Measurements from ENCODE around the gene DDR2. TPM values are rescaled to one million over a fixed set of nuclear protein-coding genes. Genes with fewer than 3 reads are reported as not detected.

Gene DDR2
- total RNA-seq, 1 experiment from 2014 or later, result 0.67 TPM

GRCh38 chr1:162632698-162633080 is 425 bp downstream of the DDR2 start:
- DNase-seq, result peak; percentile 31
- H3K36me3 ChIP-seq (ENCODE audit: insufficient read depth, low read length), result no peaks in the 10 kb centered on the region
- H3K9ac ChIP-seq (ENCODE audit: low read length), result no peak overlapping the region
- no peak overlapping the region for H2AFZ ChIP-seq (ENCODE audit: low read length)
- H3K4me2 ChIP-seq (ENCODE audit: low read depth, low read length, poor library complexity, severe bottlenecking), result no peak overlapping the region
- no peaks in the 10 kb centered on the region for H3K9me3 ChIP-seq (ENCODE audit: low read length)
- H3K79me2 ChIP-seq (ENCODE audit: low read length), result no peaks in the 10 kb centered on the region
- no peaks in the 10 kb centered on the region for H3K9me2 ChIP-seq (replicated peaks; ENCODE audit: insufficient read depth, low read length)
- no peak overlapping the region for H3K4me3 ChIP-seq (ENCODE audit: low read length)
- H4K20me1 ChIP-seq (ENCODE audit: insufficient read depth, low read depth, low read length), result no peaks in the 10 kb centered on the region
- no peaks in the 10 kb centered on the region for H3K27me3 ChIP-seq (ENCODE audit: low read length)
- H3K4me1 ChIP-seq (ENCODE audit: low read length), result no peaks in the 10 kb centered on the region
- H3K27ac ChIP-seq (ENCODE audit: low read length), result no peak overlapping the region

- H3K9me3 ChIP-seq (ENCODE audit: low read length), result no peaks in the 10 kb centered on the region
- H3K36me3 ChIP-seq (ENCODE audit: insufficient read depth, low read length), result no peaks in the 10 kb centered on the region
- peak; percentile 30 for DNase-seq
- H3K9ac ChIP-seq (ENCODE audit: low read length), result no peak overlapping the region
- H3K4me3 ChIP-seq (ENCODE audit: low read length), result no peak overlapping the region
- no peaks in the 10 kb centered on the region for H4K20me1 ChIP-seq (ENCODE audit: insufficient read depth, low read depth, low read length)
- no peak overlapping the region for H2AFZ ChIP-seq (ENCODE audit: low read length)
- no peaks in the 10 kb centered on the region for H3K27me3 ChIP-seq (ENCODE audit: low read length)
- no peak overlapping the region for H3K27ac ChIP-seq (ENCODE audit: low read length)
- H3K4me2 ChIP-seq (ENCODE audit: low read depth, low read length, poor library complexity, severe bottlenecking), result no peak overlapping the region
- no peaks in the 10 kb centered on the region for H3K4me1 ChIP-seq (ENCODE audit: low read length)
- no peaks in the 10 kb centered on the region for H3K9me2 ChIP-seq (replicated peaks; ENCODE audit: insufficient read depth, low read length)
- no peaks in the 10 kb centered on the region for H3K79me2 ChIP-seq (ENCODE audit: low read length)
These were observed 958 bp downstream of the DDR2 start for GRCh38 chr1:162633081-162633762.

- Histone ChIP-seq H3K4me2 (ENCODE audit: low read depth, low read length, poor library complexity, severe bottlenecking) (no peak overlapping the region), H3K9me2 (replicated peaks; ENCODE audit: insufficient read depth, low read length) (no peaks in the 10 kb centered on the region), H3K36me3 (ENCODE audit: insufficient read depth, low read length) (no peaks in the 10 kb centered on the region), H3K9me3 (ENCODE audit: low read length) (no peaks in the 10 kb centered on the region), H3K4me1 (ENCODE audit: low read length) (no peaks in the 10 kb centered on the region), H3K4me3 (ENCODE audit: low read length) (no peak overlapping the region), H2AFZ (ENCODE audit: low read length) (no peak overlapping the region), H3K27ac (ENCODE audit: low read length) (no peak overlapping the region), H3K27me3 (ENCODE audit: low read length) (no peaks in the 10 kb centered on the region), H4K20me1 (ENCODE audit: insufficient read depth, low read depth, low read length) (no peaks in the 10 kb centered on the region), H3K9ac (ENCODE audit: low read length) (no peak overlapping the region), H3K79me2 (ENCODE audit: low read length) (no peaks in the 10 kb centered on the region)
- DNase-seq, result peak; percentile 29
These were observed 3.2 kb downstream of the DDR2 start for GRCh38 chr1:162635418-162635817.

GRCh38 chr1:162639718-162640117 is 7.5 kb downstream of the DDR2 start:
- no peak for DNase-seq

GRCh38 chr1:162641114-162641513 is 8.8 kb downstream of the DDR2 start:
- Histone ChIP-seq H3K9me3 (ENCODE audit: low read length) (no peaks in the 10 kb centered on the region), H3K9ac (ENCODE audit: low read length) (no peak overlapping the region), H3K4me3 (ENCODE audit: low read length) (no peak overlapping the region), H2AFZ (ENCODE audit: low read length) (no peak overlapping the region), H3K27me3 (ENCODE audit: low read length) (no peaks in the 10 kb centered on the region), H3K27ac (ENCODE audit: low read length) (no peak overlapping the region), H4K20me1 (ENCODE audit: insufficient read depth, low read depth, low read length) (no peaks in the 10 kb centered on the region), H3K4me2 (ENCODE audit: low read depth, low read length, poor library complexity, severe bottlenecking) (no peak overlapping the region), H3K9me2 (replicated peaks; ENCODE audit: insufficient read depth, low read length) (no peaks in the 10 kb centered on the region), H3K79me2 (ENCODE audit: low read length) (no peaks in the 10 kb centered on the region), H3K36me3 (ENCODE audit: insufficient read depth, low read length) (no peaks in the 10 kb centered on the region), H3K4me1 (ENCODE audit: low read length) (no peaks in the 10 kb centered on the region)
- no peak for DNase-seq

More at GRCh38 chr1:162639718-162640117, 7.5 kb downstream of the DDR2 start:
- H3K79me2 ChIP-seq (ENCODE audit: low read length), result no peaks in the 10 kb centered on the region
- no peaks in the 10 kb centered on the region for H3K27me3 ChIP-seq (ENCODE audit: low read length)
- H3K4me1 ChIP-seq (ENCODE audit: low read length), result no peaks in the 10 kb centered on the region
- no peaks in the 10 kb centered on the region for H3K9me2 ChIP-seq (replicated peaks; ENCODE audit: insufficient read depth, low read length)
- no peaks in the 10 kb centered on the region for H4K20me1 ChIP-seq (ENCODE audit: insufficient read depth, low read depth, low read length)
- no peak overlapping the region for H3K27ac ChIP-seq (ENCODE audit: low read length)
- no peak overlapping the region for H3K9ac ChIP-seq (ENCODE audit: low read length)
- no peaks in the 10 kb centered on the region for H3K9me3 ChIP-seq (ENCODE audit: low read length)
- H3K4me2 ChIP-seq (ENCODE audit: low read depth, low read length, poor library complexity, severe bottlenecking), result no peak overlapping the region
- no peaks in the 10 kb centered on the region for H3K36me3 ChIP-seq (ENCODE audit: insufficient read depth, low read length)
- H2AFZ ChIP-seq (ENCODE audit: low read length), result no peak overlapping the region
- no peak overlapping the region for H3K4me3 ChIP-seq (ENCODE audit: low read length)

GRCh38 chr1:162644986-162645314 is 12.7 kb downstream of the DDR2 start:
- Histone ChIP-seq H3K9ac (ENCODE audit: low read length) (no peak overlapping the region), H3K9me2 (replicated peaks; ENCODE audit: insufficient read depth, low read length) (no peaks in the 10 kb centered on the region), H3K4me2 (ENCODE audit: low read depth, low read length, poor library complexity, severe bottlenecking) (no peak overlapping the region), H3K79me2 (ENCODE audit: low read length) (no peaks in the 10 kb centered on the region), H2AFZ (ENCODE audit: low read length) (no peak overlapping the region), H3K4me1 (ENCODE audit: low read length) (no peaks in the 10 kb centered on the region), H3K27me3 (ENCODE audit: low read length) (no peaks in the 10 kb centered on the region), H3K9me3 (ENCODE audit: low read length) (no peaks in the 10 kb centered on the region), H4K20me1 (ENCODE audit: insufficient read depth, low read depth, low read length) (no peaks in the 10 kb centered on the region), H3K27ac (ENCODE audit: low read length) (no peak overlapping the region), H3K4me3 (ENCODE audit: low read length) (no peak overlapping the region), H3K36me3 (ENCODE audit: insufficient read depth, low read length) (no peaks in the 10 kb centered on the region)
- DNase-seq, result no peak

GRCh38 chr1:162645666-162646065 is 13.4 kb downstream of the DDR2 start:
- no peaks in the 10 kb centered on the region for H3K9me2 ChIP-seq (replicated peaks; ENCODE audit: insufficient read depth, low read length)
- H3K36me3 ChIP-seq (ENCODE audit: insufficient read depth, low read length), result no peaks in the 10 kb centered on the region
- no peaks in the 10 kb centered on the region for H3K79me2 ChIP-seq (ENCODE audit: low read length)
- no peak overlapping the region for H3K9ac ChIP-seq (ENCODE audit: low read length)
- no peak overlapping the region for H2AFZ ChIP-seq (ENCODE audit: low read length)
- H3K4me2 ChIP-seq (ENCODE audit: low read depth, low read length, poor library complexity, severe bottlenecking), result no peak overlapping the region
- no peaks in the 10 kb centered on the region for H3K4me1 ChIP-seq (ENCODE audit: low read length)
- H3K27ac ChIP-seq (ENCODE audit: low read length), result no peak overlapping the region
- peak; percentile 14 for DNase-seq
- no peak overlapping the region for H3K4me3 ChIP-seq (ENCODE audit: low read length)
- H4K20me1 ChIP-seq (ENCODE audit: insufficient read depth, low read depth, low read length), result no peaks in the 10 kb centered on the region
- H3K9me3 ChIP-seq (ENCODE audit: low read length), result no peaks in the 10 kb centered on the region
- no peaks in the 10 kb centered on the region for H3K27me3 ChIP-seq (ENCODE audit: low read length)

- Histone ChIP-seq H3K27me3 (ENCODE audit: low read length) (no peaks in the 10 kb centered on the region), H3K4me3 (ENCODE audit: low read length) (no peak overlapping the region), H3K9ac (ENCODE audit: low read length) (no peak overlapping the region), H3K36me3 (ENCODE audit: insufficient read depth, low read length) (no peaks in the 10 kb centered on the region), H4K20me1 (ENCODE audit: insufficient read depth, low read depth, low read length) (no peaks in the 10 kb centered on the region), H3K9me3 (ENCODE audit: low read length) (no peaks in the 10 kb centered on the region), H3K4me1 (ENCODE audit: low read length) (no peaks in the 10 kb centered on the region), H3K27ac (ENCODE audit: low read length) (no peak overlapping the region), H2AFZ (ENCODE audit: low read length) (no peak overlapping the region), H3K4me2 (ENCODE audit: low read depth, low read length, poor library complexity, severe bottlenecking) (no peak overlapping the region), H3K9me2 (replicated peaks; ENCODE audit: insufficient read depth, low read length) (no peaks in the 10 kb centered on the region), H3K79me2 (ENCODE audit: low read length) (no peaks in the 10 kb centered on the region)
- no peak for DNase-seq
These were observed 17.3 kb downstream of the DDR2 start for GRCh38 chr1:162649583-162649982.

All from Karpas-422 (cell line).